Panc1 (cell line): ENCODE results near the gene PEX5.

Source experiments
- POLR2AphosphoS5 ChIP-seq: IDR thresholded peaks from 2 replicates; pipeline ENCODE4 v1.6.1; 2012; ENCODE audit warnings: mild to moderate bottlenecking, low read depth, low read length, moderate library complexity
- TF ChIP-seq, protein P1 (sequence below): fragments of 450-650 bp; IDR thresholded peaks from 2 replicates; pipeline ENCODE4 v1.5.1; 2017; ENCODE audit warnings: mild to moderate bottlenecking
- TF ChIP-seq, protein P2 (sequence below), 2 experiments: IDR thresholded peaks; 2 replicates each; pipeline ENCODE4 v1.6.1; 2011 to 2012; ENCODE audit warnings: low read depth in 2 of 2, control low read depth in 1 of 2, low read length in 1 of 2, mild to moderate bottlenecking in 1 of 2, moderate library complexity in 1 of 2; ENCODE audit not compliant: insufficient read depth in 1 of 2

DNA sequence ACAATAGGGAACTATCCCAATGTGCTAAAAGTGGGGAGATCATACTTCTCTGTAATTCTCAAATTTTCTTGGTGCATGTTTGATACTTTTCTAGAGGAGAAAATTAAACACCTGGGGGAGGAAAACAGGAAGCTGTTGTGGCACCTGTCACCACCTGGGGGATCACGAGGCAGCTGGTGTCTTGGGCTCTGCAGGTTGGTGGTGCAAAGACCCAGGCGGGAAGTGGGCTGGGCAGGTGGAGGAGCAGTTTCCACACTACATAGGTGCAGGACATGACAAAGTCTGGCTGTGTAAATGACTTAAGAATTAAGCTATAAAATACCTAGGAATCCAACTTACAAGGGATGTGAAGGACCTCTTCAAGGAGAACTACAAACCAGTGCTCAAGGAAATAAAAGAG lies 23.2 kb downstream of the PEX5 start:
- TF ChIP-seq POLR2AphosphoS5: no peak
- TF ChIP-seq, protein P1, sequence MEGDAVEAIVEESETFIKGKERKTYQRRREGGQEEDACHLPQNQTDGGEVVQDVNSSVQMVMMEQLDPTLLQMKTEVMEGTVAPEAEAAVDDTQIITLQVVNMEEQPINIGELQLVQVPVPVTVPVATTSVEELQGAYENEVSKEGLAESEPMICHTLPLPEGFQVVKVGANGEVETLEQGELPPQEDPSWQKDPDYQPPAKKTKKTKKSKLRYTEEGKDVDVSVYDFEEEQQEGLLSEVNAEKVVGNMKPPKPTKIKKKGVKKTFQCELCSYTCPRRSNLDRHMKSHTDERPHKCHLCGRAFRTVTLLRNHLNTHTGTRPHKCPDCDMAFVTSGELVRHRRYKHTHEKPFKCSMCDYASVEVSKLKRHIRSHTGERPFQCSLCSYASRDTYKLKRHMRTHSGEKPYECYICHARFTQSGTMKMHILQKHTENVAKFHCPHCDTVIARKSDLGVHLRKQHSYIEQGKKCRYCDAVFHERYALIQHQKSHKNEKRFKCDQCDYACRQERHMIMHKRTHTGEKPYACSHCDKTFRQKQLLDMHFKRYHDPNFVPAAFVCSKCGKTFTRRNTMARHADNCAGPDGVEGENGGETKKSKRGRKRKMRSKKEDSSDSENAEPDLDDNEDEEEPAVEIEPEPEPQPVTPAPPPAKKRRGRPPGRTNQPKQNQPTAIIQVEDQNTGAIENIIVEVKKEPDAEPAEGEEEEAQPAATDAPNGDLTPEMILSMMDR: no peak
- TF ChIP-seq, protein P2, sequence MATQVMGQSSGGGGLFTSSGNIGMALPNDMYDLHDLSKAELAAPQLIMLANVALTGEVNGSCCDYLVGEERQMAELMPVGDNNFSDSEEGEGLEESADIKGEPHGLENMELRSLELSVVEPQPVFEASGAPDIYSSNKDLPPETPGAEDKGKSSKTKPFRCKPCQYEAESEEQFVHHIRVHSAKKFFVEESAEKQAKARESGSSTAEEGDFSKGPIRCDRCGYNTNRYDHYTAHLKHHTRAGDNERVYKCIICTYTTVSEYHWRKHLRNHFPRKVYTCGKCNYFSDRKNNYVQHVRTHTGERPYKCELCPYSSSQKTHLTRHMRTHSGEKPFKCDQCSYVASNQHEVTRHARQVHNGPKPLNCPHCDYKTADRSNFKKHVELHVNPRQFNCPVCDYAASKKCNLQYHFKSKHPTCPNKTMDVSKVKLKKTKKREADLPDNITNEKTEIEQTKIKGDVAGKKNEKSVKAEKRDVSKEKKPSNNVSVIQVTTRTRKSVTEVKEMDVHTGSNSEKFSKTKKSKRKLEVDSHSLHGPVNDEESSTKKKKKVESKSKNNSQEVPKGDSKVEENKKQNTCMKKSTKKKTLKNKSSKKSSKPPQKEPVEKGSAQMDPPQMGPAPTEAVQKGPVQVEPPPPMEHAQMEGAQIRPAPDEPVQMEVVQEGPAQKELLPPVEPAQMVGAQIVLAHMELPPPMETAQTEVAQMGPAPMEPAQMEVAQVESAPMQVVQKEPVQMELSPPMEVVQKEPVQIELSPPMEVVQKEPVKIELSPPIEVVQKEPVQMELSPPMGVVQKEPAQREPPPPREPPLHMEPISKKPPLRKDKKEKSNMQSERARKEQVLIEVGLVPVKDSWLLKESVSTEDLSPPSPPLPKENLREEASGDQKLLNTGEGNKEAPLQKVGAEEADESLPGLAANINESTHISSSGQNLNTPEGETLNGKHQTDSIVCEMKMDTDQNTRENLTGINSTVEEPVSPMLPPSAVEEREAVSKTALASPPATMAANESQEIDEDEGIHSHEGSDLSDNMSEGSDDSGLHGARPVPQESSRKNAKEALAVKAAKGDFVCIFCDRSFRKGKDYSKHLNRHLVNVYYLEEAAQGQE (IDR thresholded peaks at IDR 0.05; ENCODE audit: insufficient read depth in 1 of 2, low read depth in 2 of 2, low read length in 1 of 2): no peak
